ENCODE data around the gene LYRM4.

DNA sequence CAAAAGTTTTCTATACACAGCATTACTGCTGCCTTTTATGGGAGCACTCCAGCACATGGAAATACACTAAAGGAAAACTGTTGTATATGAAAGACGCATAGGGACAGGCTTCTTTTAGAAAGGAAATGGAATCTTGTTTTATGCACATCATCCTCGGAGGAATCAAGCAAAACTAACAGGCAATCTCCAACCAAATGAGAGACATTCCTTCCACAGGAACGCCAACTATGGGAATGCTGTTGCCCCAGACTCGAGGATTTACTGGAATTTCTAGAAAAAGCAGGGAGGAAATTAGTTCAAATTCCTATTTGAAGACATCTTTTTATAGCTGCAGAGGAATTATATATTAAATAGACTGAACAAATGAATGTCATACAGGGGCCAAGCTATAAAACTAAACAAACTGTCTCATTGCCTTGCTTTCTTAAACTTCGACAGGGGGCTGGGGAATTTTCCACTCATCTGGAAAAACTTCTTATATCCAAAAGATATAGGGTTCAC lies 52.2 kb downstream of the LYRM4 start:
- TF ChIP-seq ZEB2 (tag by site-specific recombination; IDR thresholded peaks at IDR 0.05), result no peak
- TF ChIP-seq, protein P1, sequence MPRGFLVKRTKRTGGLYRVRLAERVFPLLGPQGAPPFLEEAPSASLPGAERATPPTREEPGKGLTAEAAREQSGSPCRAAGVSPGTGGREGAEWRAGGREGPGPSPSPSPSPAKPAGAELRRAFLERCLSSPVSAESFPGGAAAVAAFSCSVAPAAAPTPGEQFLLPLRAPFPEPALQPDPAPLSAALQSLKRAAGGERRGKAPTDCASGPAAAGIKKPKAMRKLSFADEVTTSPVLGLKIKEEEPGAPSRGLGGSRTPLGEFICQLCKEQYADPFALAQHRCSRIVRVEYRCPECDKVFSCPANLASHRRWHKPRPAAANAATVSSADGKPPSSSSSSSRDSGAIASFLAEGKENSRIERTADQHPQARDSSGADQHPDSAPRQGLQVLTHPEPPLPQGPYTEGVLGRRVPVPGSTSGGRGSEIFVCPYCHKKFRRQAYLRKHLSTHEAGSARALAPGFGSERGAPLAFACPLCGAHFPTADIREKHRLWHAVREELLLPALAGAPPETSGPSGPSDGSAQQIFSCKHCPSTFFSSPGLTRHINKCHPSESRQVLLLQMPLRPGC (tag by site-specific recombination; IDR thresholded peaks at IDR 0.05), result no peak
- no peak for TF ChIP-seq ZNF274 (IDR thresholded peaks at IDR 0.05; ENCODE audit: low read length)
- no peak for TF ChIP-seq ZNF274 (tag by site-specific recombination; IDR thresholded peaks at IDR 0.05; ENCODE audit: borderline replicate concordance)
- no peak for TF ChIP-seq ZNF660 (tag by site-specific recombination; IDR thresholded peaks at IDR 0.05)
- TF ChIP-seq CTCF (tag by site-specific recombination; IDR thresholded peaks at IDR 0.05), result no peak
- no peak for TF ChIP-seq PRDM10 (tag by site-specific recombination; IDR thresholded peaks at IDR 0.05)
- TF ChIP-seq, protein P2, sequence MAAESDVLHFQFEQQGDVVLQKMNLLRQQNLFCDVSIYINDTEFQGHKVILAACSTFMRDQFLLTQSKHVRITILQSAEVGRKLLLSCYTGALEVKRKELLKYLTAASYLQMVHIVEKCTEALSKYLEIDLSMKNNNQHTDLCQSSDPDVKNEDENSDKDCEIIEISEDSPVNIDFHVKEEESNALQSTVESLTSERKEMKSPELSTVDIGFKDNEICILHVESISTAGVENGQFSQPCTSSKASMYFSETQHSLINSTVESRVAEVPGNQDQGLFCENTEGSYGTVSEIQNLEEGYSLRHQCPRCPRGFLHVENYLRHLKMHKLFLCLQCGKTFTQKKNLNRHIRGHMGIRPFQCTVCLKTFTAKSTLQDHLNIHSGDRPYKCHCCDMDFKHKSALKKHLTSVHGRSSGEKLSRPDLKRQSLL (tag by site-specific recombination; IDR thresholded peaks at IDR 0.05), result no peak

All from HEK293 (cell line).